Sigmoid colon (tissue), 7 donors: ENCODE data around the gene SPSB1. TPM values are rescaled to one million over a fixed set of nuclear protein-coding genes. Genes with fewer than 3 reads are reported as not detected.

ENCODE experiments used
- DNase-seq: peaks from one replicate; pipeline ENCODE4 v3.0.0-alpha.2; 2019
- H3K27ac ChIP-seq, 4 donors: fragments of 200-600 bp; sonication (generic); one replicate each; pipeline ENCODE4 v1.5.1; 2016 to 2019; ENCODE audit warnings: mild to moderate bottlenecking in 1 of 4
- H3K27me3 ChIP-seq, 3 donors: fragments of 200-600 bp; sonication (generic); one replicate each; pipeline ENCODE4 v1.5.1; 2019; ENCODE audit warnings: mild to moderate bottlenecking in 1 of 3
- H3K36me3 ChIP-seq, 4 donors: fragments of 200-600 bp; sonication (generic); one replicate each; pipeline ENCODE4 v1.5.1; 2016 to 2019
- H3K4me1 ChIP-seq, 4 donors: fragments of 200-600 bp; sonication (generic); one replicate each; pipeline ENCODE4 v1.5.1; 2017 to 2019
- H3K4me3 ChIP-seq, 4 donors: fragments of 200-600 bp; sonication (generic); one replicate each; pipeline ENCODE4 v1.5.1; 2017 to 2019; ENCODE audit warnings: mild to moderate bottlenecking in 2 of 4, moderate library complexity in 1 of 4
- H3K9me3 ChIP-seq, 4 donors: fragments of 200-600 bp in 3 of 4; sonication (generic) in 3 of 4; one replicate each; pipeline versions ENCODE4 v1.5.1 to v1.6.1; 2013 to 2019
- EP300 ChIP-seq, 4 donors: sonication (generic); formaldehyde crosslinking; IDR thresholded peaks; one replicate each; pipeline ENCODE4 v1.6.1; 2017; ENCODE audit warnings: antibody characterized with exemption in 4 of 4
- POLR2A ChIP-seq, 2 donors: fragments of 450-650 bp; IDR thresholded peaks; one replicate each; pipeline ENCODE4 v1.6.1; 2016; ENCODE audit warnings: antibody characterized with exemption in 2 of 2, mild to moderate bottlenecking in 2 of 2, moderate library complexity in 2 of 2
- POLR2AphosphoS5 ChIP-seq, 4 donors: sonication (generic); formaldehyde crosslinking; IDR thresholded peaks; one replicate each; pipeline ENCODE4 v1.6.1; 2017; ENCODE audit warnings: antibody characterized with exemption in 4 of 4
- WGBS, 2 donors: extraction: QIAGEN DNeasy Blood & Tissue Kit; methylation state at CpG; one replicate each; pipeline ENCODE4 v1.1.7; 2013; 5-methylcytosine and 5-hydroxymethylcytosine counted together
- intact Hi-C: fragments of 100-400 bp; cut with DNase I; formaldehyde crosslinking; loops from one replicate; pipeline ENCODE4 v1.15.1; 2023
- polyA plus RNA-seq, 3 donors: library from polyadenylated mRNA; stranded (reverse); fragments of 200-250 nt; gene quantifications; one replicate each; pipeline ENCODE4 v1.2.3, GENCODE V29; 2013
- total RNA-seq, 4 donors: library from RNA; depleted of rRNA; stranded (reverse); fragments of >200 nt; gene quantifications; one replicate each; pipeline ENCODE4 v1.1.0, GENCODE V29; 2016
- TF ChIP-seq, protein P1 (sequence below), 4 experiments: fragments of 450-650 bp in 3 of 4; fragments of 200-600 bp in 1 of 4; IDR thresholded peaks; one replicate each; pipeline ENCODE4 v1.5.1; 2016 to 2019; ENCODE audit warnings: antibody characterized with exemption in 4 of 4, mild to moderate bottlenecking in 3 of 4, moderate library complexity in 2 of 4
- donor health status: healthy with polysubstance abuse.
- donor health status: Bipolar disorder and iron deficiency.
- donor health status: healthy.

Gene SPSB1
- total and polyA plus RNA-seq, 7 donors = 17.4 to 34.3 (median 26.4) TPM

DNA sequence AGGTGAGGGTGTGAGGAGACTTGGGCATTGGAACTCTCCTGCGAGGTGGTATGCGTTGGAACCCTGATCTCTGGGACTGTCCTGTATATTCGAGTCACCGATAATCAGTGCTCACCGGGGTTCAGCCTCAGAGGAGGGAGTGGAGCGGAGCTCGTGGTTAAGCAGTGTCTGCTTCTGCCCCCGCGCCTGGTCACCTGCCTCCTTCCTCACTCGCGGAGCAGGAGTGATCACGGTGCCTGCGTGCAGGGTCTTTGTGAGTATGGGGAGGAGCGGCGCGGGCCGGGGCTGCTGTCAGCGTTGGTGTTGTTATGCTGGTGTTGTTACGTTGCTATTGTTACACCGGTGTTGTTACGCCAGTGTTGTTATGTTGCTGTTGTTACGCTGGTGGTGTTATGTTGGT lies 34.8 kb upstream of the SPSB1 start:
- Histone ChIP-seq H3K36me3 (peaks cover 9 to 28% (median 11%) of the 10 kb centered on the region in 4 donors), H3K27me3 (no peaks in the 10 kb centered on the region), H3K4me1 (peaks cover 0 to 19% (median 15%) of the 10 kb centered on the region in 4 donors), H3K27ac (no peak overlapping the region), H3K4me3 (no peak overlapping the region), H3K9me3 (no peaks in the 10 kb centered on the region)
- no peak for TF ChIP-seq EP300 (IDR thresholded peaks at IDR 0.05)
- TF ChIP-seq POLR2A (IDR thresholded peaks at IDR 0.05) = no peak
- TF ChIP-seq POLR2AphosphoS5 (IDR thresholded peaks at IDR 0.05) = no peak
- TF ChIP-seq, protein P1, sequence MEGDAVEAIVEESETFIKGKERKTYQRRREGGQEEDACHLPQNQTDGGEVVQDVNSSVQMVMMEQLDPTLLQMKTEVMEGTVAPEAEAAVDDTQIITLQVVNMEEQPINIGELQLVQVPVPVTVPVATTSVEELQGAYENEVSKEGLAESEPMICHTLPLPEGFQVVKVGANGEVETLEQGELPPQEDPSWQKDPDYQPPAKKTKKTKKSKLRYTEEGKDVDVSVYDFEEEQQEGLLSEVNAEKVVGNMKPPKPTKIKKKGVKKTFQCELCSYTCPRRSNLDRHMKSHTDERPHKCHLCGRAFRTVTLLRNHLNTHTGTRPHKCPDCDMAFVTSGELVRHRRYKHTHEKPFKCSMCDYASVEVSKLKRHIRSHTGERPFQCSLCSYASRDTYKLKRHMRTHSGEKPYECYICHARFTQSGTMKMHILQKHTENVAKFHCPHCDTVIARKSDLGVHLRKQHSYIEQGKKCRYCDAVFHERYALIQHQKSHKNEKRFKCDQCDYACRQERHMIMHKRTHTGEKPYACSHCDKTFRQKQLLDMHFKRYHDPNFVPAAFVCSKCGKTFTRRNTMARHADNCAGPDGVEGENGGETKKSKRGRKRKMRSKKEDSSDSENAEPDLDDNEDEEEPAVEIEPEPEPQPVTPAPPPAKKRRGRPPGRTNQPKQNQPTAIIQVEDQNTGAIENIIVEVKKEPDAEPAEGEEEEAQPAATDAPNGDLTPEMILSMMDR (IDR thresholded peaks at IDR 0.05) = no peak
- WGBS, 2 donors = 95 to 96% methylated on average over 22 of the region's 22 CpGs
- intact Hi-C loops = no loop called here
- DNase-seq = no peak

DNA sequence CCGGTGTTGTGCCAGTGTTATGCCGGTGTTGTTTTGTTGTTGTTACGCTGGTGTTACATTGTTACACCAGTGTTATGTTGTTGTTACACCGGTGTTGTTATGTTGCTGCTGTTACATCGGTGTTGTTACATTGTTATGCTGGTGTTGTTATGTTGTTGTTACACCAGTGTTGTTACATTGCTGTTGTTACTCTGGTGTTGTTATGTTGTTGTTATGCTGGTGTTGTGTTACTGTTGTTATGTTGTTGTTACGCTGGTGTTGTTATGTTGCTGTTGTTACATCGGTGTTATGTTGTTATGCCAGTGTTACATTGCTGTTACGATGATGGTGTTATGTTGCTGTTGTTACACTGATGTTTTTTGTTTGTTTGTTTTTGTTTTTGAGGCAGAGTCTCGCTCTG lies 34.1 kb upstream of the SPSB1 start:
- Histone ChIP-seq H3K27me3 (no peaks in the 10 kb centered on the region), H3K4me3 (no peak overlapping the region), H3K27ac (no peak overlapping the region), H3K9me3 (no peaks in the 10 kb centered on the region), H3K4me1 (peaks cover 0 to 11% (median 8%) of the 10 kb centered on the region in 4 donors), H3K36me3 (peaks cover 17 to 36% (median 17%) of the 10 kb centered on the region in 4 donors)
- intact Hi-C loops = no loop called here
- TF ChIP-seq POLR2AphosphoS5 (IDR thresholded peaks at IDR 0.05) (no peak), POLR2A (IDR thresholded peaks at IDR 0.05) (no peak), EP300 (IDR thresholded peaks at IDR 0.05) (no peak)
- TF ChIP-seq, protein P1 (IDR thresholded peaks at IDR 0.05) = no peak
- 97 to 99% methylated on average over 9 of the region's 9 CpGs for WGBS, 2 donors
- DNase-seq = no peak

DNA sequence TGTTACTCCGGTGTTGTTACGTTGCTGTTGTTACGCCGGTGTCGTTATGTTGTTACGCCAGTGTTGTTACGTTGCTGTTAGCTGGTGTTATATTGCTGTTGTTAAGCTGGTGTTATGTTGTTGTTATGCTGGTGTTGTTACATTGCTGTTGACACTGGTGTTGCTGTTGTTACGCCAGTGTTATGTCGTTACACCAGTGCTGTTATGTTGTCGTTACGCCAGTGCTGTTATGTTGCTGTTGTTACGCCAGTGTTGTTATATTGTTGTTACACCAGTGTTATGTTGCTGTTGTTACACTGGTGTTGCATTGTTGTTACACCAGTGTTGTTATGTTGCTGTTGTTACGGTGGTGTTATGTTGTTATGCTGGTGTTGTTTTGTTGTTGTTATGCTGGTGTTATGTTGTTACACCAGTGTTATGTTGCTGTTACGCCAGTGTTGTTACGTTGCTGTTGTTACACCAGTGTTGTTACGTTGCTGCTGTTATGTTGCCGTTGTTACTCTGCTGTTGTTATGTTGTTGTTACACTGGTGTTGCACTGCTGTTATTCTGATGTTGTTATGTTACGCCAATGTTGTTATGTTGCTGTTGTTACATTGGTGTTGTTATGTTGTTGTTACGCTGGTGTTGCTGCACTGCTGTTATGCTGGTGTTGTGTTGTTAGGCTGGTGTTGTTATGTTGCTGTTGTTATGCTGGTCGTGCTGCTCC lies 32.5 kb upstream of the SPSB1 start:
- Histone ChIP-seq H3K27me3 (no peaks in the 10 kb centered on the region), H3K4me3 (no peak overlapping the region), H3K36me3 (peaks cover 30 to 52% (median 32%) of the 10 kb centered on the region in 4 donors), H3K9me3 (no peaks in the 10 kb centered on the region), H3K27ac (no peak overlapping the region), H3K4me1 (no peaks in the 10 kb centered on the region)
- intact Hi-C loops = loop anchor here (10.0 kb wide), 1 partner anchor 315 kb away; no protein-coding TSS in a partner anchor
- no peak for TF ChIP-seq POLR2AphosphoS5 (IDR thresholded peaks at IDR 0.05)
- TF ChIP-seq EP300 (IDR thresholded peaks at IDR 0.05) = no peak
- TF ChIP-seq, protein P1 (IDR thresholded peaks at IDR 0.05) = no peak
- no peak for TF ChIP-seq POLR2A (IDR thresholded peaks at IDR 0.05)
- no peak for DNase-seq
- WGBS, 2 donors = 94 to 97% methylated on average over 20 of the region's 20 CpGs

DNA sequence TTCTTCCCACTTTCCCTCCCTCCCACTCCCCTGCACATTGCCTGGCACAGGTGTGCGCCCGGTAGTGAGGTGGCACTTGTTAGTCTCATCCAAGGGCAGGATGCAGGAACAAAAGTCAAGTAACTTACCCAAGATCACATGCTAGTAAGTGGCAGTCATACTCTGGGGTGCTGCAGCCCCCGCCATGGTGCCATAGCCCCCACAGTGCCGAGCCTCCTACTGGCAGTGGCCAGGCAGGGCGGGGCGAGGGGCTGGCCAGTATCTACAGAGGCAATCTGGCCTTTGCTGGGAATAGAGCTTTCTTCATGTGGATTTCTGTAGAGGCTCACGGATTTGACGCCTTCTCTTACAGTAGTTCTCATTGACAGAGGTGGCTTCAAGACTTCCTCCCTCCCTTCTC lies 31.2 kb upstream of the SPSB1 start:
- intact Hi-C loops = loop anchor here (10.0 kb wide), 1 partner anchor 313 kb away; no protein-coding TSS in a partner anchor
- WGBS, 2 donors = 90 to 94% methylated on average over 8 of the region's 8 CpGs
- DNase-seq = no peak
- H3K36me3 ChIP-seq = peaks cover 32 to 54% (median 33%) of the 10 kb centered on the region in 4 donors
- no peak overlapping the region for H3K4me3 ChIP-seq
- H3K4me1 ChIP-seq = peaks cover 0 to 4% (median under 1%) of the 10 kb centered on the region in 4 donors
- no peak overlapping the region for H3K27ac ChIP-seq
- H3K27me3 ChIP-seq = no peaks in the 10 kb centered on the region
- TF ChIP-seq EP300 (IDR thresholded peaks at IDR 0.05) (no peak), POLR2AphosphoS5 (IDR thresholded peaks at IDR 0.05) (no peak), POLR2A (IDR thresholded peaks at IDR 0.05) (no peak)
- TF ChIP-seq, protein P1 (IDR thresholded peaks at IDR 0.05) = no peak
- H3K9me3 ChIP-seq = no peaks in the 10 kb centered on the region
